Measurements from ENCODE around the gene MARCHF11.

MARCHF11 gene, protein sequence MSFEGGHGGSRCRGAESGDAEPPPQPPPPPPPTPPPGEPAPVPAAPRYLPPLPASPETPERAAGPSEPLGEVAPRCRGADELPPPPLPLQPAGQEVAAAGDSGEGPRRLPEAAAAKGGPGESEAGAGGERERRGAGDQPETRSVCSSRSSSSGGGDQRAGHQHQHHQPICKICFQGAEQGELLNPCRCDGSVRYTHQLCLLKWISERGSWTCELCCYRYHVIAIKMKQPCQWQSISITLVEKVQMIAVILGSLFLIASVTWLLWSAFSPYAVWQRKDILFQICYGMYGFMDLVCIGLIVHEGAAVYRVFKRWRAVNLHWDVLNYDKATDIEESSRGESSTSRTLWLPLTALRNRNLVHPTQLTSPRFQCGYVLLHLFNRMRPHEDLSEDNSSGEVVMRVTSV

GRCh38 chr5:16179511-16179935 lies at the start of gene MARCHF11:
MARCHF11 (minus strand) TSS chr5:16179791; CDS start chr5:16179575, 216 bp downstream.
- no peak for DNase-seq

- no peak for DNase-seq
Observed at GRCh38 chr5:16225927-16226326, 46.3 kb upstream of the MARCHF11 start.

DNA sequence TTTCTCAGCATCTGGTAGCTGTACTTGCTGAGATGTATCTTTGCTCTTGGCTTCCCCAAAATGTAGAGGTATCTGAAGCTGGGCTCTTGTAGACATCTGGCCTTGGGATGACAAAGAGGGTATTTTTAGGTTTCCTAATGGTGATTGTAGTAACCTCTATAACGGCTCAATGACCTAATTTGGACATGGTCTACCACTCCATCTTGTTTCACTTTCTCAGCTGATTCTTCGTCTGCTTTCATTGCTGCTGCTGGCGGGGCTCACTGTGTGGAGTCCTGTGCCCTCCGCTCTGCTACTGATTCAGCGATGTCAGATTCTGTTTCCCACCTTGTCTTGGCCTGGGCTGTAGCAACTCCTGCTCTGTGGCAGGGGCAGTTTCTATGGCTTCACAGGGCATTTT lies 12.7 kb upstream of the MARCHF11 start:
- DNase-seq: no peak

DNA sequence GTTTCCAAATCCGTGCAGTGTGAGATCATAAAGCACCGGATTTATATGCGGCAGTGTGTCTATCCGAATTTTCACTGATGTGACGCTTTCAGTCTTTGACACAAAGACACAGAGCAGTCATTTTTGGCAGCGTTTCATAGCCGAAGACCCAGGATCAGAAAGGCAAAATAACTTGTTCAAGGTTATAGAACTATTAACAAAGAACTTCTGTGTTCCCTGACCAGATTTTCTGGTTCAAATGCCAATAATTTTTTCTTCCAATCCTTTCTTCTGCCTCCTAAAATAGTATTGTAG lies 1.1 kb upstream of the MARCHF11 start:
- DNase-seq: no peak

DNA sequence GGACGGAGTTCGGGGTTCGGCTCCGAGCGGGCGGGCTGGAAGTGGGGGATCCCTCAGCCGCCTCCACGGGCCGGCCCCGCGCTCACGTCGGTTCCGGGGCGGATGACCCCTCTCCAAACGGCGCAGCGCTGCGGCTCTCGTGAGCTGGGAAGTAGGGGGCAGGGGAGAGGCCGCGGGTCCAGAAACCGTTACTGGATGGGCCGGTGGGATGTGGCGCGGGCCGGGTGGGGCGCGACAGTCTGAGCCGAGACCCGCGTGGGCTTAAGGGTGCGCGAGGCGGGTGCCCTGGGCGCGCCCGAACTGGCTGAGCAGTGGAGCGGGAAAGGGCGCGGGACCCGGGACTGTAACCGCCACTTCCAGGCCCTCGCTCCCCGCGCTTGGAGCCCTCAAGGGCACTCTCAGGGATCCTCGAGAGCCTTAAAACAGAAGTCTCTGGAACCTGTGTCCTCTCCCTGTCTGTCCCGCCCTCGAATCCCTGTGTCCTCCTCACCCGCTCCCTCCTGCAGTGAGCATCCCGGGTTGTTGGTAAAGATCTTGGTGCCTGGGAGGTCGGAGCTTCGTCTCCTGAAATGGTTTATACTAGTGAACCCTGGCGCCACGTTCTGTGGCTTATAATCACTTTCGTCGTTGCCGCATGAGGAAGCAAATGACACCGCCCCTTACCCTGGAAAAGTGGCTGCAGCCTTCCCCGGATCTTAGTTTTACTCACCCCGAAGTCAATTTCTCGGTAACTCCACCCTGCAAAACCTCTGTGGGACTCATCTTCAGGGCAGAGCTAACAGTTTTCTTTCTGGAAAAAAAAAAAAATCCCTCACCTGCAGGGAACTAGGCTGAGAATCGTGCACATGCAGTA lies 571 bp upstream of the MARCHF11 start:
- no peak for DNase-seq

GRCh38 chr5:16178745-16179372 lies 732 bp downstream of the MARCHF11 start:
- no peak for DNase-seq

GRCh38 chr5:16169550-16169949 lies 10.0 kb downstream of the MARCHF11 start:
- DNase-seq: no peak

GRCh38 chr5:16160706-16161105 lies 18.9 kb downstream of the MARCHF11 start:
- no peak for DNase-seq

DNA sequence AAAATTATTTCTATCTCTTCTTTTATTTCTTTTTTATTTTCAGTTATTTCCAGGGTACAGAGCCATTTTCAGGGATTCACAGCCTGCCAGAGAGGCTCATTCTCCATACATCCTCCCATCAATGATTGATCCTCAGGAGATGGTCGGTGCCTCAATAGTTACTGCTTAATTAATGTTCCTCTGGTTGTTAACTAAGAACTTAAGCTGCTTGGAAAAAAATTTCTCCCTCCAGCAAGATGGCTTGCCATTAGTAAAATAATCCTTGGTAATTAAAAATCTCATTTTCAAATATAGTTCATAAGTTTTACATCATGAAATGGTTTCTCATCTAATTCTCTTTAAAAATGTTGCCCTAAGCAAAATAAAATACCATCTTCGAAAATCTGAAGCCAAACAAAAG lies 20.0 kb downstream of the MARCHF11 start:
- DNase-seq: no peak

GRCh38 chr5:16156152-16156551 lies 23.4 kb downstream of the MARCHF11 start:
- DNase-seq: no peak

DNA sequence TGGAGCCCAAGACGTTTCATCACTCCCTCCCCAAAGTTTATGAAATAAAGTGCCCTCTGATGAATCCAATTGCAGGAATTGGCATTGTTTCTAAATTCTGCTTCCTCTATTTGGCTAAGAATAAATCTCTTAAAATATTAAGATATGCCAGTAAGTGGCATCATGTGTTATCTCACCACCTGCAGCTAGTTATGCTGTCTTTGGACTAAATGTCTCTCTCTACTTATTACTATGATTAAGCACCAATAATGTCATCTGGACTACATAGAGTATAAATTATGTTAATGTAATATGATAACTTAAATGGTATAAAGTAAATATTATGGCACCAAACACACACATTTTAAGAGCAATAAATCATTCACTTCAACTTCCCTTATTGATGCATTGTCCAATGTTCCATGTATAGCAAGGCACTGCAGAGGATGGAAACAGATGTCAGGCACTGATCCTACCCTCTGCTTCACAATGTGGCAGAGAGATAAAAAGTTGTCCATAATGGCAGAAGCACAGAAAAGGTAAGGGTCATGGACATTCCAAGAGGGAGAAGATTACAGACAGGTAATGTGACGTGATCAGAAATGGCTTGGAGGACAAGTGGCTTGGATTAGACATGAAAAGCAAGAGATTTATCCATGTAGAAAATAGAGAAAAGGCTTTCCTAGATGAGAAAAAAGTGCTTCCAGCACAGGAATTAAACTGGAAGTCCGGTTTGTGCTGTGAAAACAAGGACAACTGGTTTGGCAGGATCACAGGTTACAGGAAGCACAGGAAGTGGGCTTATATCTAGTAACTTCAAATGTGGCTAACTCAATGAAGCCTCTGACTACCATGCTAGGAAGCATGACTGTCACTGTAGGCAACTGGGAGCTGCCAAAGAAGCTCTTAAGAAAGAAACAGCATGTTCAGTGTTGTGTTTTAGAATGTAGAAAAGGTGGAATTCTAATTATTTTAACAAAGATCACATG lies 26.7 kb downstream of the MARCHF11 start:
- no peak for DNase-seq

DNA sequence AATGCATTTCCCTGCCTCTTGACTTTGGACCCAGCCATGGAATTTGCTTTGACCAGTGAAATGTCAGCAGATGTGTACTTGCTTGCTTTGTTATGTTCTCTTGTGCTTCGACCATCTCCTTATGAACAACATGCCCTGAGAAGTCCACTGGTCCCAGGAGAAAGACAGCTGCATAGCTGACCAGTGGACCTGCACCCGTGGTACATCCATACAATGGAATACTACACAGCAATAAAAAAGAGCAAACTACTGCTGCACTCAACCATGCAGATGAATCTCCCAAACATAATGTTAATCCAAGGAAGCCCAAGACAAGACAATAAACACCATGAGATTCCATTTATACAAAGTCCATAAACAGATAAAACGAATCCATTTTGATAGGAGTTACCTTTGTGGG lies 30.0 kb downstream of the MARCHF11 start:
- DNase-seq: no peak

DNA sequence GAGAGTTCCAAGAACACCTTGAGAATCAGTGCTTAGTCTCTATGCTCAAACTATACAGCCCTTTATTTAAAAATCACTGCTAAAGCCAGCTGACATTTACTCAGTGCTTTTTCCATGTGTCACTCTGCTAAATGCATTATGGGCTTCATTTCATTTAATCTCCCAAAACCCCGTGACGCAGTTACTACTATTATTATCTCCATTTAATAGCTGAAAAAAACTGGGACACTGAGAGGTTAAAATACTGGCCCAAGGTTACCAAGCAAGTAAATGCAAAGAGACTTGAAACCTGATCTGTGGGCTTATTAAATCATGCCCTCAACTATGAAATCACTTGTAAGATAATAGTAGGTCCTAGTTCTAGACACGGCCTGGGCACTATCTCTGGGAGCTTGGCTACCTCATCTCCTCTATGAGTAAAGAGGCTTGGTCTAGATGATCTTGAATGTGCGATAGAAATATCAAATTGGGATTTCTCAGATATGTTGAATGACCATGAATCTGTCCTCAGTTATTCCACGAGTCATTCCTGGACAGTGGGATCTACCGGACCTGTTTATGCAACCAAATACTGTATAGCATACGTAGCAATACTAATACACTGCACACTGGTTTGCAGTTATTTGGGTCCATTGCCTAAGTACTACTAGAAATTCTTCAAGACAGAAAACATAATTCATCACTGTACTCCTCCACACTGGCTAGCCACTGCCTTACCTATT lies 32.3 kb downstream of the MARCHF11 start:
- no peak for DNase-seq

DNA sequence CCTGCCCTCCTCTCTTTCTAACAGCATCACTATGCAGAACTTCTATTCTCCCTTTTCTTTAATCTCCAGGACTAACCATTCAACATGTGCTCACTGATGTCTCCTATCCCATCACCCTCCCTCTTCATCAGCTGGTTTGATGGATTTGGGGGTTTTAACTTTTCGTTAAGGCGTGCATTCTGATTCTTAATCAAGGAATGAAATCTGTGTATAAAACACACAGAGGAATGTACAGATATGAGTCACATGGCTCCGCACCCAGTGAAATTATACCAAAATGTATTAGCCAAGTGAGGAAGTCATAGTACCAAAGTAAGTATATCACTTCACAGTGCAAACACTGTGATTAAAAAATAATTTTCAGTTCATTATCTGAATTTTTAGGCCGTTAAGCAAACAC lies 35.2 kb downstream of the MARCHF11 start:
- DNase-seq: no peak

GRCh38 chr5:16143361-16144049 lies 36.1 kb downstream of the MARCHF11 start:
- DNase-seq: no peak

DNA sequence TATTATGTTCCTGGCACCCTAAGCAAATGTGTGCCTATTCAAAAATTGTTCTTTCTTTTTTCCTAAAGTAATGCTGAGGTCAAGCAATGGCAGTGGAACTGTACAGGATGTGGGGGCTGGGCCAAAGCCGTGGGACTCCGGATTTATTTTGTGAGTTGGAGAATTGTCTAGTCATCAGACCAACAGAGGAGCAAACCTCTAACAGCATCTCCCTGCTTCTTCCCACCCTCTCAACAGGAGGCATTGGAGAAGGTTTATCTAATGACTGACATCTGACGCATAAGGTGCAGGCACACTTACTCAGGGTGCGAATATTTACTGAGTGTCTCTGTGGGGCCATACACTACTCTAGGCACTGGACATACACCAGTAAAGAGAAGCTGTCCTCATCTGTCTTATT lies 38.6 kb downstream of the MARCHF11 start:
- DNase-seq: no peak

DNA sequence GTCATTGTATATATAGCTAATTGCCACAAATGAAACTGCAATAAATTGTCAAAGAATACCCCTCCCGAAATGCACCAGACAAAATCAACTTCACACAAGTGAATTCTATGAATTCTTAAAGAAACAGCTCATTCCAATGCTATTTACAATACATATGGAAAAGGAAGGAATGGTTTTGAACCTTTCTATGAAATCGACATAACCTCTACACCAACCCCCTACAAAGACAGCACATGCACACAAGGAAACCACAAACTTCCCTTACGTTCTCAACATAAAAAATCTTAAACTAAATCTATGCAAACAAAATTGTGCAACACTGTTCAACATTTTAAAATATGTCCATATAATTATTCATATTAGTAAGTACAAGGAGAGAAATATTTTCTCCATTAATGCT lies 39.2 kb downstream of the MARCHF11 start:
- no peak for DNase-seq

DNA sequence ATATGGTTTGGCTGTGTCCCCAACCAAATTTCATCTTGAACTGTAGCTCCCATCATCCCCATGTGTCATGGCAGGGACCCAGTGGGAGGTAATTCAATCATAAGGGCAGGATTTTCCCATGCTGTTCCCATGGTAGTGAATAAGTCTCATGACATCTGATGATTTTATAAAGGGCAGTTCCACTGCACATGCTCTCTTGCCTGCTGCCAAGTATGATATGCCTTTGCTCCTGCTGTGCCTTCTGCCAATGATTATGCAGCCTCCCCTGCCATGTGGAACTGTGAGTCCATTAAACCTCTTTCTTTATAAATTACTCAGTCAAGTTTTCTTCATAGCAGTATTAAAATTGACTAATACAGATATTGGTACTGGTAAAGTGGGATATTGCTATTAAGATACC lies 42.4 kb downstream of the MARCHF11 start:
- no peak for DNase-seq

GRCh38 chr5:16135506-16135905 lies 44.1 kb downstream of the MARCHF11 start:
- no peak for DNase-seq

DNA sequence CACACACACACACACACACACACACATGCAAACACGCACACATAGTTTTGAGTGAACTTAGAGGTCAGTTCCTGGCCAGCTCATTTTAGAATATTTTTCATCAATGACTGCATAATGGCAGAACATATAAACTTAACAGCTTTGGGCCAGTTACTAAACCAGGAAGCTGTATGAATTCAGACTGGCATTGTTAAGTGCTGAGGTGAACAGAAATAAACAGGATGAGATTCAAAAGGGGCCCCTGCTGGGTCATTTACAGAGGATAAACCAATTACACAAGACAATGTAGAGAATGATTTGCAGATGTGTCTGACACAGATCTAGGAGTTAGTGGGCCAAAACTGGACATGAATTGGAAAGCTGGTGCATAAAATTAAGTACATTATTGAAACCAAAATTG lies 44.6 kb downstream of the MARCHF11 start:
- no peak for DNase-seq

GRCh38 chr5:16134204-16134603 lies 45.4 kb downstream of the MARCHF11 start:
- DNase-seq: no peak

Data from activated CD4-positive, CD25-positive, alpha-beta regulatory T cell (primary cell).